Breast epithelium (tissue), 4 donors: Measurements from ENCODE around the gene RRP1. TPM values are rescaled to one million over a fixed set of nuclear protein-coding genes. Genes with fewer than 3 reads are reported as not detected.

Source experiments
- DNase-seq, 2 donors: peaks; one replicate each; pipeline ENCODE4 v3.0.0-alpha.2; 2019; ENCODE audit warnings: low spot score in 2 of 2
- H3K27ac ChIP-seq, 2 donors: fragments of 200-600 bp; sonication (generic) in 1 of 2; one replicate each; pipeline ENCODE4 v1.5.1; 2016 to 2019; ENCODE audit warnings: mild to moderate bottlenecking in 1 of 2
- H3K27me3 ChIP-seq, 2 donors: fragments of 200-600 bp; sonication (generic) in 1 of 2; one replicate each; pipeline versions ENCODE4 v1.5.1 to v1.6.0; 2017 to 2019; ENCODE audit warnings: control low read depth in 1 of 2, mild to moderate bottlenecking in 1 of 2
- H3K36me3 ChIP-seq: fragments of 200-600 bp; one replicate; pipeline ENCODE4 v1.5.1; 2019
- H3K4me1 ChIP-seq, 2 donors: fragments of 200-600 bp; sonication (generic); one replicate each; pipeline ENCODE4 v1.5.1; 2016 to 2019; ENCODE audit warnings: control low read depth in 1 of 2
- H3K4me3 ChIP-seq, 3 donors: fragments of 200-600 bp; sonication (generic); 1 replicate in 2 of 3; 2 replicates in 1 of 3; pipeline ENCODE4 v1.5.1; 2016 to 2019; ENCODE audit warnings: mild to moderate bottlenecking in 3 of 3, moderate library complexity in 2 of 3
- H3K9me3 ChIP-seq, 2 donors: fragments of 200-600 bp; sonication (generic) in 1 of 2; one replicate each; pipeline ENCODE4 v1.5.1; 2016 to 2019; ENCODE audit warnings: control low read depth in 1 of 2
- POLR2A ChIP-seq: fragments of 450-650 bp; IDR thresholded peaks from one replicate; pipeline ENCODE4 v1.6.1; 2016; ENCODE audit warnings: antibody characterized with exemption, mild to moderate bottlenecking, moderate library complexity
- POLR2AphosphoS5 ChIP-seq, 3 donors: sonication (generic); formaldehyde crosslinking; IDR thresholded peaks; one replicate each; pipeline ENCODE4 v1.6.1; 2017; ENCODE audit warnings: antibody characterized with exemption in 3 of 3
- intact Hi-C: fragments of 100-400 bp; cut with DNase I; formaldehyde crosslinking; loops from one replicate; pipeline ENCODE4 v1.15.1; 2023; ENCODE audit warnings: low total_unique reads
- total RNA-seq, 3 donors: library from RNA; depleted of rRNA; stranded (reverse); fragments of >200 nt; gene quantifications; one replicate each; pipeline ENCODE4 v1.1.0, GENCODE V29; 2016
- TF ChIP-seq, protein P1 (sequence below), 3 donors: fragments of 450-650 bp; IDR thresholded peaks; one replicate each; pipeline ENCODE4 v1.5.1; 2016 to 2017; ENCODE audit warnings: antibody characterized with exemption in 3 of 3, mild to moderate bottlenecking in 3 of 3, moderate library complexity in 3 of 3

Gene RRP1, protein sequence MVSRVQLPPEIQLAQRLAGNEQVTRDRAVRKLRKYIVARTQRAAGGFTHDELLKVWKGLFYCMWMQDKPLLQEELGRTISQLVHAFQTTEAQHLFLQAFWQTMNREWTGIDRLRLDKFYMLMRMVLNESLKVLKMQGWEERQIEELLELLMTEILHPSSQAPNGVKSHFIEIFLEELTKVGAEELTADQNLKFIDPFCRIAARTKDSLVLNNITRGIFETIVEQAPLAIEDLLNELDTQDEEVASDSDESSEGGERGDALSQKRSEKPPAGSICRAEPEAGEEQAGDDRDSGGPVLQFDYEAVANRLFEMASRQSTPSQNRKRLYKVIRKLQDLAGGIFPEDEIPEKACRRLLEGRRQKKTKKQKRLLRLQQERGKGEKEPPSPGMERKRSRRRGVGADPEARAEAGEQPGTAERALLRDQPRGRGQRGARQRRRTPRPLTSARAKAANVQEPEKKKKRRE
- total RNA-seq: 10 to 100 TPM; 15.4 to 22.9 (median 16.5) TPM

DNA sequence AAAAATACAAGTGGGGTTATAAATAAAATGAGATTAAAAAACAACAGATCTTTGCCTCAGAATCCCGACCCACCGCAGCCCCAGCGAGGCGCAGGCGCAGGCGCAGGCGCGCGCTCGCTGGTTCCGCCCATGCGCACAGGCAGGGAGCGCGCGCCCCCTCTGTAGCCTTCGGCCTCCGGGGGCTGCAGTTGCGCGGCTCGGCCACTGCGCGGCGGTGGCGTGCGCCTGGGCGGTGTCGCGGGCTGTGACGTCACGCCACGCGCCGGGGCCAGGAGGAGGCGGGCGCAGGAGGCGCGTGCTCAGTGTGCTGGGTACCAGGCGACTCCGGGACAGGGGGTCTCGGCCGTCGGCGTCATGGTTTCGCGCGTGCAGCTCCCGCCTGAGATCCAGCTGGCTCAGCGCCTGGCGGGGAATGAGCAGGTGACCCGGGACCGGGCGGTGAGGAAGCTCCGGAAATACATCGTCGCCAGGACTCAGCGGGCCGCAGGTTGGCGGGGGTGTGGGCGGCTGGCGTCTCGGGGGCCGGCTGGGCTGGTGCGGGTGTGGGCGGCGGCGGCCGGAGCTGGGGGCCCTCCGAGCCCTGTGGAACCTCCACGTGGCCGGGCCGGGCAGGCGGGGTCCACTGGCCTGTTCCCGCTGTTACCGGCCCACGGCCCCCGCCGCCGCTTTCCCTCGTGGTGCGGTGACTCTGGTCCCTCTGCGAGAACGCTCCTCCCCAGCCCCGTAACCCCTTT, at the start of gene RRP1:
TSS of gene RRP1 (plus strand) at position 302 of the 734 bp plus-strand sequence. CDS start at position 355, 53 bp downstream.
- intact Hi-C loops: loop anchor here (10.0 kb wide), 1 partner anchor 65 kb away; no protein-coding TSS in a partner anchor
- Histone ChIP-seq H3K4me1 (peaks cover 5 to 8% of the 10 kb centered on the region in 2 donors), H3K36me3 (peaks cover 4% of the 10 kb centered on the region), H3K9me3 (no peaks in the 10 kb centered on the region), H3K4me3 (peak within 1 kb of the TSS; percentile 79 to 92 (median 86)), H3K27me3 (no peaks in the 10 kb centered on the region), H3K27ac (peak within 1 kb of the TSS; percentile 83 to 88)
- DNase-seq: peak; percentile 86 to 87
- peak; percentile 70 to 86 (median 81) for TF ChIP-seq POLR2AphosphoS5 (IDR thresholded peaks at IDR 0.05)
- peak; percentile 12 for TF ChIP-seq POLR2A
- TF ChIP-seq, protein P1, sequence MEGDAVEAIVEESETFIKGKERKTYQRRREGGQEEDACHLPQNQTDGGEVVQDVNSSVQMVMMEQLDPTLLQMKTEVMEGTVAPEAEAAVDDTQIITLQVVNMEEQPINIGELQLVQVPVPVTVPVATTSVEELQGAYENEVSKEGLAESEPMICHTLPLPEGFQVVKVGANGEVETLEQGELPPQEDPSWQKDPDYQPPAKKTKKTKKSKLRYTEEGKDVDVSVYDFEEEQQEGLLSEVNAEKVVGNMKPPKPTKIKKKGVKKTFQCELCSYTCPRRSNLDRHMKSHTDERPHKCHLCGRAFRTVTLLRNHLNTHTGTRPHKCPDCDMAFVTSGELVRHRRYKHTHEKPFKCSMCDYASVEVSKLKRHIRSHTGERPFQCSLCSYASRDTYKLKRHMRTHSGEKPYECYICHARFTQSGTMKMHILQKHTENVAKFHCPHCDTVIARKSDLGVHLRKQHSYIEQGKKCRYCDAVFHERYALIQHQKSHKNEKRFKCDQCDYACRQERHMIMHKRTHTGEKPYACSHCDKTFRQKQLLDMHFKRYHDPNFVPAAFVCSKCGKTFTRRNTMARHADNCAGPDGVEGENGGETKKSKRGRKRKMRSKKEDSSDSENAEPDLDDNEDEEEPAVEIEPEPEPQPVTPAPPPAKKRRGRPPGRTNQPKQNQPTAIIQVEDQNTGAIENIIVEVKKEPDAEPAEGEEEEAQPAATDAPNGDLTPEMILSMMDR (IDR thresholded peaks at IDR 0.05): peak; percentile 65 to 100 (median 98)

DNA sequence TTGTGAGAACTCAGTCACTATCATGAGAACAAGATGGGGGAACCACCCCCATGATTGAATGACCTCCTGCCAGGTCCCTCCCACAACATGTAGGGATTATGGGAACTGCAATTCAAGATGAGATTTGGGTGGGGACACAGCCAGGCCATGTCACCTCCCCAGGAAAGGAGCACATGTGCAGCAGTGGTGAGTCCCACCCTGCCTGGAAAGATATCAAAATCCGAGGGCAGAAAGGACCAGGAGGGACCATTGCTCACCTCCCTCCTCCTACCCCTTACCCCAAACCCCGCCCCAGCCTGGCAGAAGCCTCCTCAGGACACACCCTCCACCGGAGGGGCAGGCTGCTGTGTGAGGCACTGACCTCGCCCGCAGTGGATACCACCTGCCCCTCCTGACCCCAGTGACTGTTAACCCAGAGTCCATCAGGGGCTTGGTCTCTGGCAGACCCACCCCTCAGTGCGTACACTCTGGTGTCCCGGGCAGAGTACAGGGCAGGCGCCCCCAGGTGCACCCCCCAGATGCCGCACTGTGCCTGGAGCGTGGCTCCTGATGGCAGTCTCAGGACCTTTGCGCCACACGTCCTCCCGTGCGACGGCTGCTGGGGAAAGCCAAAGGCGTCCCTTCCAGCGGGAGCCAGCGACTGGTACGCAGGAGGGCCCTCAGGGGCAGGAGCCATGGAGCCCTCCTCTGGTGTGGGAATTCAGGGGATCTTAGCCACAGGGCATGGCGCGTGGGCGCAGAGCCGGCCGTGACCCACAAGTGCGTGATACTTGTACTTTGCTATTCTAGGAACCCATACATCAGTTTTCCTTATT, 49.5 kb upstream of the RRP1 start:
- Histone ChIP-seq H3K27ac (peak overlapping the region; percentile 74 to 85), H3K4me1 (peaks cover 0 to 5% of the 10 kb centered on the region in 2 donors), H3K36me3 (no peaks in the 10 kb centered on the region), H3K9me3 (no peaks in the 10 kb centered on the region), H3K4me3 (no peak overlapping the region), H3K27me3 (no peaks in the 10 kb centered on the region)
- intact Hi-C loops: no loop called here
- no peak for DNase-seq
- TF ChIP-seq POLR2AphosphoS5 (IDR thresholded peaks at IDR 0.05) (peak in 1 of 3 donors; percentile 14), POLR2A (no peak)
- TF ChIP-seq, protein P1 (IDR thresholded peaks at IDR 0.05): no peak

DNA sequence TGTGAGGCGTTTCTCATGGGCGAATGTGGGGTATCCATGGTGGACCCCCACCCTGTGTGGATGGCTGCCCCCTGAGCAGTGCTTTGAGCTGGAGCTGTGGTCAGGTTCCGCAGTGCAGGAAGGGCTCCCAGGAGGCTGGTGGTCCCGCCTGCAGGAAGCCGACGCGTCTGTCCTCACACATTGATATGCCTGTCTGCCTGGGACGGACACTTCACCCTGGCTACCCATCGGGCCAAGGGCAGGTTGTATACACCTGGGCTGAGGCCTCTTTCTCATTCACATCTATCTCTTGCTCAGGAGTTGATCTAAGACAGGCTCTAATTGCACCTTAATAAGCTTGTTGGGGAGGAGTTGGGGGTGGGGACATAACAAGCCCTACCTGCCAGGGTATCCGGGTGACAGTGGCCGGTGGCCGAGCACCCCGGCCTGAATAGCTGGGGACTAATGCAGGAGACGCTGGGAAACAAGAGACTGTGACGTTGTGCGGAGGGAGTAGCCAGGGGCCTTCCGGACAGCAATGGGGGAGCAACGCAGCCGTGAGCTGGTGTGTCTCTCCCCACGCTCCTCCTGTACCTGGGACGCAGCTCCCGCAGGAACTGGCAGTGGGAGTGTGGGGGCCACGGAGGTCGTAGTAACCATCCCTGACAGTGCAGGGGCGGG, 48.8 kb upstream of the RRP1 start:
- Histone ChIP-seq H3K4me3 (peak overlapping the region in 2 of 3 donors; percentile 15 to 52), H3K36me3 (no peaks in the 10 kb centered on the region), H3K4me1 (peaks cover 0 to 2% of the 10 kb centered on the region in 2 donors), H3K27ac (peak overlapping the region; percentile 74 to 85), H3K9me3 (no peaks in the 10 kb centered on the region), H3K27me3 (no peaks in the 10 kb centered on the region)
- TF ChIP-seq, protein P1 (IDR thresholded peaks at IDR 0.05): no peak
- TF ChIP-seq POLR2A (peak; percentile 22), POLR2AphosphoS5 (IDR thresholded peaks at IDR 0.05) (peak; percentile 41 to 74 (median 42))
- intact Hi-C loops: no loop called here
- DNase-seq: peak; percentile 92 to 96

DNA sequence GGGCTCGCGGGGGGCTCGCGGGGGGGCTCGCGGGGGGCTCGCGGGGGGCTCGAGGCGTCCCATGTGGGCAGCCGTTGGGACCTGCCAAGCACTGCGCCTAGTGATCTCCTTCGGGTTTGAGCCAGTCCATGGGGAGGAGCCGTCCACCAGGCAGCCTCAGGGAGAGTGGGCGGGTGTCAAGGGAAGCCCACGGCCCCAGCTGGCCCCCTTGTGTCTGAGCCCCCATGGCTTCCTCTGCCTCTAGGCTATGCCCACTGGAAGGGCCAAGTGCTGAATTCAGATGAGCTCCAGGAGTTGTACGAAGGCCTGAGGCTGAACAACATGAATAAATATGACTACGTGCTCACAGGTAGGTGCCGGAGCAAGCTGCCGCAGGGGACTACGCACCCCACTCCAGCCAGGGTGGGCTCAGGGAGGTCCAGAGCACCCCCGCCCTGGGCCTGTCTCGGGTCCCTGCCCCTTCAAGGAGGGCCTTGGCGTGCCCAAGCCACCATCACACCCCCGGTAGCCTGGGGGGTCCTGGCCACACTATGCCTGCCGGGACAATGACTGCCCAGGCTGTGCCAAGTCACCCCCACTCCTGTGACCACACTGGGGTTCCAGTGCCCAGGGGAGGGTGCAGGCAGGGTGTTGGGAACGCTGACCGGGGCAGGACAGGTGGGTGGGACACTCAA, 47.8 kb upstream of the RRP1 start:
- DNase-seq: no peak
- TF ChIP-seq, protein P1 (IDR thresholded peaks at IDR 0.05): no peak
- TF ChIP-seq POLR2A: no peak
- Histone ChIP-seq H3K27ac (peak overlapping the region; percentile 54 to 55), H3K4me3 (peak overlapping the region in 1 of 3 donors; percentile 11), H3K4me1 (no peaks in the 10 kb centered on the region), H3K36me3 (no peaks in the 10 kb centered on the region), H3K9me3 (no peaks in the 10 kb centered on the region), H3K27me3 (no peaks in the 10 kb centered on the region)
- intact Hi-C loops: no loop called here
